Thoracic aorta (tissue), 2 donors: ENCODE data around the gene KLHL1. TPM values are rescaled to one million over a fixed set of nuclear protein-coding genes. Genes with fewer than 3 reads are reported as not detected.

Experiments
- ATAC-seq: fragments of 150-250 bp; one replicate; pipeline ENCODE4 v1.8.0; 2017; ENCODE audit warnings: low read depth; ENCODE audit not compliant: insufficient number of reproducible peaks, low FRiP score
- DNase-seq: peaks from one replicate; pipeline ENCODE4 v3.0.0-alpha.2; 2020; ENCODE audit warnings: low spot score
- H3K27ac ChIP-seq, 2 donors: fragments of 200-600 bp; sonication (generic); 1 replicate in 1 of 2; 2 replicates in 1 of 2; pipeline ENCODE4 v1.5.1; 2016; ENCODE audit warnings: mild to moderate bottlenecking in 2 of 2, moderate library complexity in 2 of 2
- H3K27me3 ChIP-seq: fragments of 200-600 bp; sonication (generic); replicated peaks from 2 replicates; pipeline ENCODE4 v1.6.0; 2016; ENCODE audit warnings: mild to moderate bottlenecking; ENCODE audit not compliant: insufficient read depth
- H3K36me3 ChIP-seq: fragments of 200-600 bp; sonication (generic); one replicate; pipeline ENCODE4 v1.5.1; 2016
- H3K4me1 ChIP-seq, 2 donors: fragments of 200-600 bp; sonication (generic); 1 replicate in 1 of 2; 2 replicates in 1 of 2; pipeline versions ENCODE4 v1.5.1 to v1.6.0; 2016; ENCODE audit warnings: low read depth in 2 of 2, mild to moderate bottlenecking in 1 of 2; ENCODE audit not compliant: control insufficient read depth in 1 of 2
- H3K4me3 ChIP-seq: fragments of 200-600 bp; sonication (generic); 2 replicates; pipeline ENCODE4 v1.5.1; 2016; ENCODE audit warnings: mild to moderate bottlenecking
- H3K9me3 ChIP-seq: fragments of 200-600 bp; sonication (generic); 2 replicates; pipeline ENCODE4 v1.5.1; 2016
- CTCF ChIP-seq: fragments of 200-600 bp; sonication (generic); IDR thresholded peaks from one replicate; pipeline ENCODE4 v1.5.1; 2019; ENCODE audit warnings: antibody characterized with exemption
- total RNA-seq, 2 donors: library from RNA; depleted of rRNA; stranded (reverse); fragments of >200 nt; gene quantifications; one replicate each; pipeline versions ENCODE4 v1.1.0 to v1.2.3, GENCODE V29; 2016

Gene KLHL1
- total RNA-seq, 2 donors from 2014 or later = not detected

DNA sequence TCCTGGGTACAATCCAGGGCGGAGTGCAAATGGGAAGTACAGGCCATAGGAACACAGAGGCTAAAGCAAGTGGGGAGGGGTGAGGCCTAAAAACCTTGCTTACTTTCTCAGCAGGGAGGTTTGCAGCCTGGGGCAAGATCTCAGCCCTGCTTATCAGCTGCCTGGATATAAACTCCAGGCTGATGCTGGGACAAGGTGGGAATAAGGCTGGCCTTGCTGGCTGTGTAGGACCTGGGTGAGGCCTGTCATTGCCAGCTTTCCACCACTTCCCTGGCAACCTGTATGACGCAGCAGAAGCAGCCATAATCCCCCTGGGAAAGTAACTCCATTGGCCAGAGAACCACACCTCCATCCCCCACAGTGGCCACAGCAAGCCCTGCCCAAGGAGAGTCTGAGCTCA is 279.7 kb downstream of the KLHL1 start:
- H3K9me3 ChIP-seq = no peaks in the 10 kb centered on the region
- H3K27ac ChIP-seq = no peak overlapping the region
- H3K4me1 ChIP-seq = no peaks in the 10 kb centered on the region
- no peak for DNase-seq
- no peak overlapping the region for H3K4me3 ChIP-seq
- H3K27me3 ChIP-seq = no peaks in the 10 kb centered on the region
- no peak for TF ChIP-seq CTCF
- no peak for ATAC-seq
- no peaks in the 10 kb centered on the region for H3K36me3 ChIP-seq

- no peak for TF ChIP-seq CTCF
These were observed 288.1 kb downstream of the KLHL1 start for GRCh38 chr13:69820180-69820579.

DNA sequence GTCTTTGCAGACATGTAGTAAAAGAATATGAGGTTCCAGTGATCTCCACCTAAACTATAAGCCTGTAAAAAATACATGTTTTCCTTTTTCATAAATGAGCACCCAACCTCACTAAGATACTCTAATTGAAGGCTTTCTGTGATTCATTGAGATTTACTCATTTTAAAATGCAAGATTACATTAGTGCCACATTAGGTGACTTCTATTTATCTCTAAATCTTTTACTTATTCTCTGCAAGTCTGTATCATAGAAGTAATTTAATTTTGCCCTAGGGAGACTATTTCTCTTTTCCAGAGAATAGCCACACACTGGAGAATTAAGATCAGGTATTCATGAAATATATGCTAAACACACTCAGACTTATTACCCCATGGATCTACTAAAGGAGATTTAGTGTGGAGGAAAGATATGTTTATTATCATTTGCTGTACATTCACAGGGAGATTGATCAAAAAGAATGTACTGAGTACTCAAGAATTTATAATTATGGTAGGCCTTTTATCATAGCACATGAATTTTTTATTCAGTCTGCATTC is 290.9 kb downstream of the KLHL1 start:
- no peak for TF ChIP-seq CTCF

More at GRCh38 chr13:69820180-69820579, 288.1 kb downstream of the KLHL1 start:
- Histone ChIP-seq H3K36me3 (no peaks in the 10 kb centered on the region), H3K4me1 (no peaks in the 10 kb centered on the region), H3K9me3 (no peaks in the 10 kb centered on the region), H3K27me3 (no peaks in the 10 kb centered on the region), H3K4me3 (no peak overlapping the region), H3K27ac (no peak overlapping the region)
- ATAC-seq (no peak), DNase-seq (no peak)

DNA sequence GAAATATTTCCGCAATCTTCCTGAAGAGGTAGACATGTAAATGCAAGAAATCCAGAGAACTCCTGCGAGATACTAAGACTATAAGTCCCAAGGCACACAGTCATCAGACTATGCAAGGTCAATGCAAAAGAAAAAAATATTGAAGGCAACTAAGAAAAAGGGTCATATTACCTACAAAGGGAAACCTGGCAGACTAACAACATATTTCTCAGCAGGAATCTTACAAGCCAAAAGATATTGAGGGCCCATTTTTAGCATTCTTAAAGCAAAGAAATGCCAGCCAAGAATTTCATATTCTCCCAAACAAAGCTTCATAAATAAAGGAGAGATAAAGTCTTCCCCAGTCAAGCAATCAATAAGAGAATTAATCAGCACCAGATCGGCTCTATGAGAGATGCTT is 299.1 kb downstream of the KLHL1 start:
- ATAC-seq = no peak
- H3K36me3 ChIP-seq = no peaks in the 10 kb centered on the region
- H3K4me3 ChIP-seq = no peak overlapping the region
- H3K27ac ChIP-seq = no peak overlapping the region
- H3K9me3 ChIP-seq = no peaks in the 10 kb centered on the region
- no peak for DNase-seq
- no peaks in the 10 kb centered on the region for H3K4me1 ChIP-seq
- no peaks in the 10 kb centered on the region for H3K27me3 ChIP-seq
- TF ChIP-seq CTCF = no peak

More for the DNA sequence above, 290.9 kb downstream of the KLHL1 start:
- ATAC-seq (no peak), DNase-seq (no peak)
- no peak overlapping the region for H3K4me3 ChIP-seq
- no peaks in the 10 kb centered on the region for H3K9me3 ChIP-seq
- no peaks in the 10 kb centered on the region for H3K27me3 ChIP-seq
- H3K4me1 ChIP-seq = no peaks in the 10 kb centered on the region
- no peak overlapping the region for H3K27ac ChIP-seq
- no peaks in the 10 kb centered on the region for H3K36me3 ChIP-seq

- no peak overlapping the region for H3K4me3 ChIP-seq
- no peak for DNase-seq
- TF ChIP-seq CTCF = no peak
- no peaks in the 10 kb centered on the region for H3K36me3 ChIP-seq
- no peak overlapping the region for H3K27ac ChIP-seq
- no peaks in the 10 kb centered on the region for H3K27me3 ChIP-seq
- no peaks in the 10 kb centered on the region for H3K4me1 ChIP-seq
- ATAC-seq = no peak
- no peaks in the 10 kb centered on the region for H3K9me3 ChIP-seq
These were observed 312.0 kb downstream of the KLHL1 start for GRCh38 chr13:69796256-69796655.
